Esophagus muscularis mucosa (tissue), 4 donors: ENCODE data around the gene CT47A1.

Experiments
- EP300 ChIP-seq: sonication (generic); formaldehyde crosslinking; IDR thresholded peaks from one replicate; pipeline ENCODE4 v1.6.1; 2017; ENCODE audit warnings: antibody characterized with exemption
- POLR2A ChIP-seq: fragments of 450-650 bp; IDR thresholded peaks from one replicate; pipeline ENCODE4 v1.6.1; 2017; ENCODE audit warnings: antibody characterized with exemption, moderate library complexity, mild to moderate bottlenecking, low read depth
- POLR2AphosphoS5 ChIP-seq, 2 donors: sonication (generic); formaldehyde crosslinking; IDR thresholded peaks; one replicate each; pipeline ENCODE4 v1.6.1; 2017; ENCODE audit warnings: antibody characterized with exemption in 2 of 2
- TF ChIP-seq, protein P1 (sequence below), 3 experiments: fragments of 200-600 bp in 2 of 3; fragments of 450-650 bp in 1 of 3; sonication (generic) in 2 of 3; IDR thresholded peaks; one replicate each; pipeline ENCODE4 v1.5.1; 2017 to 2019; ENCODE audit warnings: antibody characterized with exemption in 3 of 3, mild to moderate bottlenecking in 2 of 3, moderate library complexity in 1 of 3

DNA sequence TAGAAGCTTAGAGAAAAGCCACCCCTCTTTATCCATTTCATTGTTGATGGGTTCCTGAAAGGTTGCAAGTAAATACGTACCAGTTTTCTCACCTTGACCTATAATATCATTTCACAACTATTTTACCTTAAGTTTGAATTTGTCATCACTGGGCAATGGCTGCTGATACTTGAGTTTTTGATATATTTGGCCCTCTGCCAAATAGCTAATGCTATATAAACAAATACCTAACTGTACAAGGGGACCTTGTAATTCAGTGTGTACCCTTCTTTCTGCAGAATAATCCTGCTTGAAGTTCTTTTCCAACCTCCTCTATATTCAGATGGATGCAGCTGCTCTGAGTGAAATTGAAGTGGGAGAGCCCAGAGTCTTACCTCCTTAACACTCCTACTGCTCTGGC, 42.9 kb upstream of the CT47A1 start:
- TF ChIP-seq POLR2A: no peak
- TF ChIP-seq EP300: no peak
- TF ChIP-seq, protein P1, sequence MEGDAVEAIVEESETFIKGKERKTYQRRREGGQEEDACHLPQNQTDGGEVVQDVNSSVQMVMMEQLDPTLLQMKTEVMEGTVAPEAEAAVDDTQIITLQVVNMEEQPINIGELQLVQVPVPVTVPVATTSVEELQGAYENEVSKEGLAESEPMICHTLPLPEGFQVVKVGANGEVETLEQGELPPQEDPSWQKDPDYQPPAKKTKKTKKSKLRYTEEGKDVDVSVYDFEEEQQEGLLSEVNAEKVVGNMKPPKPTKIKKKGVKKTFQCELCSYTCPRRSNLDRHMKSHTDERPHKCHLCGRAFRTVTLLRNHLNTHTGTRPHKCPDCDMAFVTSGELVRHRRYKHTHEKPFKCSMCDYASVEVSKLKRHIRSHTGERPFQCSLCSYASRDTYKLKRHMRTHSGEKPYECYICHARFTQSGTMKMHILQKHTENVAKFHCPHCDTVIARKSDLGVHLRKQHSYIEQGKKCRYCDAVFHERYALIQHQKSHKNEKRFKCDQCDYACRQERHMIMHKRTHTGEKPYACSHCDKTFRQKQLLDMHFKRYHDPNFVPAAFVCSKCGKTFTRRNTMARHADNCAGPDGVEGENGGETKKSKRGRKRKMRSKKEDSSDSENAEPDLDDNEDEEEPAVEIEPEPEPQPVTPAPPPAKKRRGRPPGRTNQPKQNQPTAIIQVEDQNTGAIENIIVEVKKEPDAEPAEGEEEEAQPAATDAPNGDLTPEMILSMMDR (IDR thresholded peaks at IDR 0.05): no peak
- no peak for TF ChIP-seq POLR2AphosphoS5 (IDR thresholded peaks at IDR 0.05)
